ENCODE measurements around the gene RASSF9. TPM values are rescaled to one million over a fixed set of nuclear protein-coding genes. Genes with fewer than 3 reads are reported as not detected.

The RASSF9 gene
- total and polyA plus RNA-seq, 10 of the 15 experiments (the other 5 are each of a cell fraction or from before 2014, with no cell fraction given) = under 0.01 to 0.10 TPM; not detected in 8

DNA sequence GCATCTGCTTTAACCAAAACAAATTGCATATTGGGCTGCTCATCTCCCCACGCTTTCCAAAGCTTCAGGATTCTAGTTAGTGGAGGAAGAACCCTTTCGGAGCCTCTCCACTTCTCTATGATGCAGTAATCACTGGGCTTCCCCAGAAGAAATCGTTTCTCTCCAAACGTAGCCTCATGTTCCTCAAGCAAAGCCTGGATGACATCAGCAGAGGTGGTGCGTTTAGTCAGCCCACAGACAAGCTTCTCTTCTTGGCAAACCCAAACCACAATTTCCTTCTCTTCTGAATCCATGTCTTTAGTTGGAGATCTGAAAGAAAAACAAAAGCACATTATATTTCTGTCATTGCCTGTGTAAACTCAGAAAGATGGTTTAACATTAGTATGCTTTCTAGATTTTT, 30.6 kb downstream of the RASSF9 start:
- DNase-seq (ENCODE audit: low read depth, low spot score) (no peak), FAIRE-seq (no peak), ATAC-seq (no peak)
- Histone ChIP-seq H3K9me3 (replicated peaks; ENCODE audit: control insufficient read depth, insufficient read depth, low read length) (no peaks in the 10 kb centered on the region), H3K27me3 (replicated peaks in 1 of 2; ENCODE audit: control insufficient read depth in 2 of 2, insufficient read depth in 2 of 2, low read length in 1 of 2) (no peaks in the 10 kb centered on the region), H2AFZ (ENCODE audit: control insufficient read depth, low read depth, low read length) (no peak overlapping the region), H3K9ac (ENCODE audit: control insufficient read depth, insufficient read depth, low read length) (no peak overlapping the region), H4K20me1 (ENCODE audit: control insufficient read depth, insufficient read depth) (no peaks in the 10 kb centered on the region), H3K4me2 (ENCODE audit: control insufficient read depth, insufficient read depth) (no peak overlapping the region), H3K4me1 (ENCODE audit: control insufficient read depth, insufficient read depth, low read length) (no peaks in the 10 kb centered on the region), H3K36me3 (ENCODE audit: control insufficient read depth in 2 of 2, insufficient read depth in 2 of 2, low read length in 1 of 2) (no peaks in the 10 kb centered on the region), H3K79me2 (ENCODE audit: control insufficient read depth, insufficient read depth, low read length) (no peaks in the 10 kb centered on the region), H3K27ac (ENCODE audit: control insufficient read depth, insufficient read depth) (no peak overlapping the region), H3K4me3 (no peak overlapping the region)
- WGBS (ENCODE audit: insufficient coverage, insufficient replicate concordance, low lambda C conversion rate, missing lambda C conversion rate) = 0% methylated on average over 5 of the region's 5 CpGs
- intact Hi-C loops (cut with micrococcal nuclease; ENCODE audit: unreplicated experiment) = no loop called here
- ChIA-PET RAD21 (ENCODE audit: unreplicated experiment) (no interaction called here), SMC1A (ENCODE audit: uncharacterized antibody, unreplicated experiment) (interaction anchor here (1.0 to 1.5 kb wide), 4 partner anchors 9 to 294 kb away, joined by 3 to 5 read pairs (median 3); no protein-coding TSS in a partner anchor), POLR2A (no interaction called here), CTCF (interaction anchor here (1.2 kb wide), 1 partner anchor 429 kb away, joined by 4 read pairs; no protein-coding TSS in a partner anchor)
- BruUV-seq (replicated peaks) = no TSS peak
- no peak for TF ChIP-seq NFYB (IDR thresholded peaks at IDR 0.05; ENCODE audit: insufficient read depth, low read depth, low read length)
- no peak for TF ChIP-seq KAT2A (conservative IDR thresholded peaks at IDR 0.05; ENCODE audit: control insufficient read depth, low read depth, low read length)
- TF ChIP-seq, protein P1, sequence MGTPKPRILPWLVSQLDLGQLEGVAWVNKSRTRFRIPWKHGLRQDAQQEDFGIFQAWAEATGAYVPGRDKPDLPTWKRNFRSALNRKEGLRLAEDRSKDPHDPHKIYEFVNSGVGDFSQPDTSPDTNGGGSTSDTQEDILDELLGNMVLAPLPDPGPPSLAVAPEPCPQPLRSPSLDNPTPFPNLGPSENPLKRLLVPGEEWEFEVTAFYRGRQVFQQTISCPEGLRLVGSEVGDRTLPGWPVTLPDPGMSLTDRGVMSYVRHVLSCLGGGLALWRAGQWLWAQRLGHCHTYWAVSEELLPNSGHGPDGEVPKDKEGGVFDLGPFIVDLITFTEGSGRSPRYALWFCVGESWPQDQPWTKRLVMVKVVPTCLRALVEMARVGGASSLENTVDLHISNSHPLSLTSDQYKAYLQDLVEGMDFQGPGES (IDR thresholded peaks at IDR 0.05) = no peak
- no peak for TF ChIP-seq SP1 (IDR thresholded peaks at IDR 0.05; ENCODE audit: low read depth, low read length)
- no peak for TF ChIP-seq ZNF207 (IDR thresholded peaks at IDR 0.05; ENCODE audit: borderline replicate concordance)
- TF ChIP-seq HCFC1 (IDR thresholded peaks at IDR 0.05; ENCODE audit: low read length) = no peak
- TF ChIP-seq YBX1 (IDR thresholded peaks at IDR 0.05) = no peak
- no peak for TF ChIP-seq HDGF (IDR thresholded peaks at IDR 0.05)
- TF ChIP-seq CREB1 (IDR thresholded peaks at IDR 0.05; ENCODE audit: low read depth) = no peak
- TF ChIP-seq TAF1 (IDR thresholded peaks at IDR 0.05; ENCODE audit: borderline replicate concordance, low read depth, low read length) = no peak
- TF ChIP-seq IKZF1 (conservative IDR thresholded peaks at IDR 0.05) = no peak
- no peak for TF ChIP-seq TCF7 (IDR thresholded peaks at IDR 0.05; ENCODE audit: borderline replicate concordance)
- TF ChIP-seq FOS (IDR thresholded peaks at IDR 0.05; ENCODE audit: borderline replicate concordance, extremely low read depth, insufficient read length) = no peak
- TF ChIP-seq SUPT20H (IDR thresholded peaks at IDR 0.05; ENCODE audit: borderline replicate concordance, control insufficient read depth, low read depth, low read length) = no peak
- no peak for TF ChIP-seq RB1 (IDR thresholded peaks at IDR 0.05; ENCODE audit: borderline replicate concordance)
- in situ Hi-C loops (cut with MboI) = no loop called here
